T47D (cell line): ENCODE data around the gene CARD11.

Experiments used
- DNase-seq, 2 experiments: peaks; one replicate each; pipeline versions ENCODE4 v3.0.0 to v3.0.0-alpha.2; 2011 to 2012; ENCODE audit warnings: low read depth in 1 of 2, low spot score in 1 of 2
- JUND ChIP-seq: IDR thresholded peaks from 2 replicates; pipeline ENCODE4 v1.6.1; 2012; ENCODE audit warnings: low read depth
- in situ Hi-C: cut with HindIII; loops from 2 replicates; pipeline ENCODE4 v1.10.0; 2016; ENCODE audit warnings: low sequenced_read_pairs, low pct_unique_long_range_greater_than_20kb

The CARD11 gene

DNA sequence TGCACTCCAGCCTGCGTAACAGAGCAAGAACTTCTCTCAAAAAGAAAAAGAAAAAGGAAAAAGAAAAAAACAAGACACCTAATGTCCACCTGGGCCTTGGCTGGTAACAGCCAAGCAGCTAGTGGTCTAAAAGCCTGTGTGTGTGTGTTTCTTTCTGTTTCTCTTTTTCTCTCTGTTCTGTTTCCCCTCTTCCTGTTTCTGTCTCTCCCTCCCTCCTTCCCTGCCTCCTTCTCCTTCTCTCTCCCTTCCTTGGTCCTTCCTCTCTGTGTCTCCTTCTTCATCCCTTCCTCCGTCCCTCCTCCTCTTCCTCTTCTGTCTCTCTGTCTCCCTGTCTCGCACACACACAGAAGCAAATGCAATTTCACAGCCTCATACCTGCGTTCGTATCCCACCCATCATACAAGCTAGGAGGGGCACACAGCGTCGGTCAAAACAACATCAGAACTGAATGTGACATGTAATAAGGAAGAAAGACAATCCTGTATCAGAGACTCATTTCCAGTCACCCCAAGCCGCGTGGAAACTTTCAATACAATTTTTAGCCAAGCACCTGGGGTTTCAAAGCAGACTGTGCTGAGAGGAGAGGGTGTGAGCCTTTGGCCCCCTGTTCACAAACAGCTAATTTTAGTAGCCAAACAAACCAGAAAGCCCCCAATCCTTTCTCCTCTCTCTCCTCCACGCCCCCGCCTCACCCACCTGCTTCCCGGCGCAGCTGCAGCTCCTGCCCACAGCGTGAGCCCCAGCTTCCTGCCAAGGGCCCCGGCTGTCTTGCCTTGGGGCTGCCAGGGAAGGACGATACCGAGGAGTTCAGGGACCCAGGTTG, 149.3 kb downstream of the CARD11 start:
- in situ Hi-C loops, result no loop called here
- no peak for TF ChIP-seq JUND

DNA sequence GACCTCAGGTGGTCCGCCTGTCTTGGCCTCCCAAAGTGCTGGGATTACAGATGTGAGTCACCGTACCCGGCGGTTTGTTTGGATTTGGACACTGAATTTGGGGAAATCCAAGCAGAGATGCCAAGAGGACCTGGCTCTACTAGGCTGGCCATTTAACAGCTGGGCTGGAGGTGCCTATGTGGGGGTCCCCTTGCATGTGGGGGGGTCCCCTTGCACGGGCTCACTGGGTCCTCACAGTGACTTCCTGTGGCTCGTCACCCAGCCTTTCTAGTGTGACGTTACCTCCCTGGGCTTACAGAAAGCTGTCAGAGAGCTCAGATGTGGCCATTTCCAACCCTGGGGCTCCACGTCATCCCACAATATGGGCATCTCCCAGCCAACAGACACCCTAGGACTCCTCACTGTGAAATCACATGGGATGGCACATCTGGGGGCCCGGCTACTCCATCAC, 150.2 kb downstream of the CARD11 start:
- DNase-seq, result no peak
- in situ Hi-C loops, result no loop called here
- TF ChIP-seq JUND, result no peak

More for the DNA sequence above, 149.3 kb downstream of the CARD11 start:
- DNase-seq, result no peak

DNA sequence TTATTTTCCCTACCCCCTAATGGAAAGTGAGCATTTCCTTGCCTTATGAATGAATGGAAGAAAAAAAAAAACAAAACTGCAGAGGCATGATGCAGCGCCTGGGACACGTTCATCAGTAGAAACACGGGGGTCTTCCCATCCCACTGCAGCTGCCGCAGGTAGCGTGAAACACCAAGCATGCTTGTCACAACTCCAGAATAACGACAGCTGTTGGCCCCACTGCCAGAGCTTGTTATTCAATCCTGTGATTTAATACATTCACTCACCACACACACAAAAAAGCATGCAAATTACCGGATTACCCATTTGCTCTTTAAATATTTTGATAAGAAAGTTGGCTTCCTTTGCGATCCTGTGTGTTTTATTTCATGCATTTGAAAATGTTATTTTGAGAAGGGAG, 151.1 kb downstream of the CARD11 start:
- DNase-seq, result no peak
- in situ Hi-C loops, result no loop called here
- TF ChIP-seq JUND, result no peak

DNA sequence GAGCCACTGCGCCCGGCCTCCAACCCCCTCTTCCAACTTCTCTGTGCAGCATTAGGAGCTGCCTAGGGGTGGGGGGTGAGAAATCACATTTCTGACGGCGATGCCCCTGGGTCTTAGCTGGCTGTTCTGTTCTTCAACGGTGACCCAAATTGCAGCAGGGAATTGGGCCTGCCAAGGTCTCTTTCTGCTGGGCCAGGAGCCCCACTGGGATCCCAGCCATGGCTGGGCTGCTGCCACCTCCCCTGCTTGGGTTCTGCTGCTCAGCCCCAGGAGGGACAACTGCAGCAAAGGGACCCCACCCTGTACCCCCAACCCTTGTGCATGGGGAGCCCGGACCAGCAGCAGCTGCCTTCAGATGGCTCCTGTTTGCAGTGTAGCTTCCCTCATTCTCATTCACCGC, 155.9 kb downstream of the CARD11 start:
- TF ChIP-seq JUND, result no peak
- in situ Hi-C loops, result no loop called here
- DNase-seq, result no peak

DNA sequence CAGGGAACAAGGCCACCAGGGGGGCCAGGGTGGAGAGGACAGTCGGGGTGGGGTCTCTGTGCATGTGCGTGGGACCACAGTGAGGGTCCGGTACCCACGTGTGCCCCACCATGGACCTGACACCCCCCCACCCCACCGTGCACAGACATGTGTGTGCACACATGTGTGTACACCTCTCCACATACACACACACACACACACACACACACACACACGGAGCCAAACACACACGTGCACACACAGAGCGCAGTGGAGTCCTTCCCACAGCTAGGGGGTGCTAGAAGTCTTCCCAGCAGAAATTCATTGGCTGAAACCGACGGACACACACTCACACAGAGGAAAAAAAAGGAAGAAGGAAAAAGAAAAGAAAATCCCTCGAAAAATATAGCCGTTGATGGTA, 156.8 kb downstream of the CARD11 start:
- no peak for TF ChIP-seq JUND
- in situ Hi-C loops, result no loop called here
- DNase-seq, result peak; percentile 89 to 91

DNA sequence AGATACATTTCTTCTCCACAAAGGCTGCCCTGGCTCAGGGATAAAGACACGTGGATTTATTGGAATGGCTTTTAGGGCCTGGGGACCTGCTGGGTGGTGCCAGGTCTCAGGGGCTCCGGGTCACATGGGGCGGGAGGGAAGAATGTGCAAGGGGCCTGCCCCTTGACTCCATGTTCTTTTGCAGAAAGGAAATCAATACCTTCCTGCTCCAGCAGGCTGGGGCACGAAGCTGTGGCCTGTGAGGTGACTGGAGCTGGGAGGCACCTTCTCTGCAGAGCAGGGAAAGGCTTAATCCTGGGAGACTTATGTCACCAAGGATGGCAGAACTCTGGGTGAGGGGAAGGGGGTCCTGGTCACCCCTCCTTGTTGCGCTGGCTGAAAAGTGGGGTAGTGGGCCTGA, 157.3 kb downstream of the CARD11 start:
- in situ Hi-C loops, result no loop called here
- no peak for DNase-seq
- no peak for TF ChIP-seq JUND

DNA sequence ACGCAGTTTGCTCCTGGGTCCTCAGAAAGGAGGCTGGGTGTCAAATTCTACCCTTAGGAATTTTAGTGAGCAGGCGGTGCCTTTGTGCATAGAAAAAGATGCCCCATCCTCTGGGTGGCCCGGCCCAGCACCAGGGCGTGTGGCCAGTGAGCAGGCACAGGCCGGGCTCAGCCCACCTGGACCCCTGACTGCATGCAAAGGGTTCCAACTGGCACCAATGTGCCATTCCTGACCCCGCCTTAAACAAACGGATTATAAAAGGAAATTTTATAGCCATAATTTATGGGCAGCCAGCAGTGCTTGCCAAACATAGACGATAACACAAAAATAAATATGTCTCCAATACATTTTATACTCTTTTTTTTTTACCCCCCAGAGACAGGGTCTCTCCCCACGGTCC, 159.5 kb downstream of the CARD11 start:
- in situ Hi-C loops, result no loop called here
- DNase-seq, result no peak
- TF ChIP-seq JUND, result no peak

DNA sequence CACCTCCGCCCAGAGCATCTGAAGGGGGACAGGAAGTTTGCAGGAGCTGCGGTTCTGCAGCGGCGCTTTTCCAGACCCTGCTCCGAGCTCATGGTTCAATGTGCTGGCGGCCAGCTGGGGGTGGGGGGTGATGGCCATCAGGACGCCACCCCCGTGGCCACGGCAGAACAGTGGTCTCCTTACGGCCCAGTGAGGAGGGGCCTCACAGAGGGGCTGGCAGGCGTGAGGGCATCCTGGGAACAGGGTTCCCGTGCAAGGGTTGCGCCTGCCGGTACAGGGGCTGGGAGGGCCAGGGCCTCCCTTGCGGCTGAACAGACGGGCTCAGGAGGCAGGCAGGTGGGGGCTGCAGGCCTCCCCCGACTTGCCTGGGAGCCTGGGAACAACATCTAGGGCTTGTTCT, 160.6 kb downstream of the CARD11 start:
- TF ChIP-seq JUND, result no peak
- in situ Hi-C loops, result no loop called here
- DNase-seq, result no peak

DNA sequence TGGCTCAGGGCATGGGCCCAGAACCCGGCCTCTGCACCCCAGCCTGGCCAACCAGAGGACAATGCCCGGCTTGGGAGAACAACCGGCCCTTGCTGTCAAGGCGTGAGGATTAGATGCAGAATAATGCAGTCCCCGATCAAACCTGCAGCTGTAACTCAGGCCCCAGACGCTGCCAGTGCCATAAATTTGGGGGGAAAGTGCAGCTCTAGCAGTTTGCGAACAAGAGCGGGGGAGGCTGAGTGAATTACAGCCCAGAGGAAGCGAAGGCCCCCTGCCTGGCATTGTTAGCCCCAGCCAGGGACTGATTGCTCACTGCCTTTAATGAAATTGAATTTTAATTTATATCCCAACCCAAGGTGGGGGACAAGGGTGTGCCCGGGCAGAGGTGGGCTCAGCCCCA, 161.6 kb downstream of the CARD11 start:
- in situ Hi-C loops, result no loop called here
- no peak for TF ChIP-seq JUND
- no peak for DNase-seq

DNA sequence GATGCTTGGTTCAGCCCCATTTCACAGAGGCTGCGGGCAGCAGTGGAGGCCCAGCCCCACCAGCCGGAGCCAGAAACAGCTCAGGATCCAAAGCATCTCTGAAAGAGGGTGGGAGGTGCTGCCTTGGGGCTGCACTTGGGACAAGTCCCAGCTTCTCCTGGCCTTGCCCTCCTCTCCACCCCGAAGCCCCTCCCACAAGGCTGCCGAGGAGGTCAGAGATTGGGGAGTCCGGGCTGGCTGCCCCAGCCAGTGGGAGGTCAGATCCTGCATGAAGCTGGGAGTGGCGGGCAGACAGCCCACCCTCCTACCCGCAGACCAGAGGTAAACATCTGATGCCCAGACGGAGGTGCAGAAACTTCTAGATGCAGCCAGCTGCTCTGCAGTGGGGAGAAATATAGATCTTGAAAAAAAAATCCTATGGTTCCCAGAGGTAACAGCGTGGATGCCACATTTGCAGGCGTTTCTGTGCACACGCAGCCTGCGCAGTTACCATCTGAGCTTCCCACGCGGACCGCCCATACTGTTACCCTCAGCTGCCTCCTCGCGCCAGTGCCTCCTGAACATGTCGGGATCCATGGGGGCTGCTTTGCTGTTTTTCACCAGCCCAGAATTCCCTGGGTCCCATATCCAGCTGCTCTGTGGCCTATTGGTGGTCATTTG, 162.7 kb downstream of the CARD11 start:
- in situ Hi-C loops, result no loop called here
- TF ChIP-seq JUND, result no peak
- DNase-seq, result no peak

DNA sequence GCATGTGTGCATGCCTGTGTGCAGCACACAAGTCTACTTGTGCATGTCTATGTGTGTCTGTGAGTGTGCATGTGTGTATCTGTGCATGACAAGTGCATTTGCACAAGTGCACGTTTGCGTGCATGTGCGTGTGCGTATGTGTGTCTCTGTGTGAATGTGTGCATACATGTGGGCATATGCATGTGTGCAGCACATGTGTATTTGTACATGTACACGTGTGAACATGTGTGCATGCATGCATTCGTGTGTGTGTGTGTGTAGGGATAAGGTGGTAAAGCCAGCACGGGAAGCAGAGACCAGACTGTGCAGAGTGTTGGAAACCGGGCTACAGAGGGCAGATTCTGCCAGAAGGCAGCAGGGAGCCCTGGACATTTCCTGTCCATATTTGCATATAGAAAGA, 163.6 kb downstream of the CARD11 start:
- DNase-seq, result no peak
- in situ Hi-C loops, result no loop called here
- TF ChIP-seq JUND, result no peak

DNA sequence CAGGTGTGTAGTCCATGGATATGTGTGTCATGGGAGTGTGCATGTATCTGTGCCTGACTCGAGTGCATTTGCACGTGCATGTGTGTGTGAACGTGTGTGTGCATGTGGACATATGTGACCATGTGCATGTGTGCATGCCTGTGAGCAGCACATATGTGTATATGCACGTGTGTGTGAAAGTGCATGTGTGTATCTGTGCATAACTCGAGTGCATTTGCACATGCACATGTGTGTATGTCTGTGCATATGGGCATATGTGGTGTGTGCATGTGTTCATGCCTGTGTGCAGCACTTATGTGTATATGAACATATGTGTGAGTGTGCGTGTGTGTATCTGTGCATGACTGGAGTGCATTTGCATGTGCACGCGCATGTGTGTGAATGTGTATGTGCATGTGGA, 164.3 kb downstream of the CARD11 start:
- TF ChIP-seq JUND, result no peak
- in situ Hi-C loops, result no loop called here
- no peak for DNase-seq

DNA sequence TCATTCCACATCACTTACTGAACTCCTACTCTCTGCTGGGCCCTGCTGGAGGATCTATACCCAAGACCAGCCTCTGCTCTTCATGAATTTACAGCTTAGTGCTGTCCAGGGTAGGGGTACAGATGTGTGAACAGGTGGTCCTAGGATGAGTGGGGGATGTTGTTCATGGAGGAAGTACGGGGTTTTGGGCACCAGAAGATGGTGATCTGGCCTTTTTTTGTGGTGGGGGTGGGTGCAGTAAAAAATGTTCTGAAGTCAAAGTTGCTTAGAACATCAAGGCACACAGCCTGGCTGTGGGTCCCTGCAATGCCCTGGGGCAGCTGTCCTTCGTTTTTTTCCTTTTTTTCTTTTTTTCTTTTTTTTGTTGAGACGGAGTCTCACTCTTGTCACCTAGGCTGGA, 165.4 kb downstream of the CARD11 start:
- in situ Hi-C loops, result no loop called here
- DNase-seq, result no peak
- TF ChIP-seq JUND, result no peak
